Measurements from ENCODE around the gene MASTL.
A peak's percentile ranks its signal among the peaks of the same experiment; 100 is the strongest.
"Not testable (repeated sequence)": the region's sequence is repeated elsewhere in the genome, so short reads cannot be mapped to it uniquely, and the experiment has no call there.

Gene MASTL

DNA sequence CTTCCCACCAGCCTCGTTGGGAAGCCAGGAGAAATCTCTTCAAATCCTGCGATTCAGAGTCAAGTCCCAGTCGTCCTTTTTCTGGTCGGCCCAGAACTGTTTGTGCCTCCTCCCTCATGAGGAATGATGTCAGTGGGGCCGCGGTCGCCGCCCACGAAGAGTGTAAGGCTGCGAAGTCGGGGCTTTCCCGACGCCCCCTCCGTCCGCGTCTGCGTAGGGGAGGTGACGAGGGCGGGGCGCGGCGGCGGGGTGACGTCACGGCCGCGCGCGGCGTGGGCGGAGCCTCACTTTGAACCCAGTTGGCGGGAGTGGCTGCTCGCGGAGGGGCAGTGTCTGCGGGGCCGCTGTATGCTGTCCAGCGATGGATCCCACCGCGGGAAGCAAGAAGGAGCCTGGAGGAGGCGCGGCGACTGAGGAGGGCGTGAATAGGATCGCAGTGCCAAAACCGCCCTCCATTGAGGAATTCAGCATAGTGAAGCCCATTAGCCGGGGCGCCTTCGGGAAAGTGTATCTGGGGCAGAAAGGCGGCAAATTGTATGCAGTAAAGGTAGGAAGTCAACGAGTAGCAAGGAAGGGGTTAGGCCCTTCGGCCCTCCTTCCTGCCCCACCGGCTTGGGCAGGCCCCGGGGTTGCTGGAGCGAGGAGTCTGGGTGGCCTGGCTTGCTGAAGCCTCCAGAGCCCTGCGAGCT, at the start of gene MASTL:
MASTL (plus strand) TSS at position 287 of the 689 bp plus-strand sequence; CDS start at position 362, 75 bp downstream.
- peak; percentile 74 for DNase-seq

GRCh38 chr10:27108165-27108564, 47.0 kb upstream of the MASTL start:
- DNase-seq = no peak

GRCh38 chr10:27134371-27134770, 20.8 kb upstream of the MASTL start:
- no peak for DNase-seq

DNA sequence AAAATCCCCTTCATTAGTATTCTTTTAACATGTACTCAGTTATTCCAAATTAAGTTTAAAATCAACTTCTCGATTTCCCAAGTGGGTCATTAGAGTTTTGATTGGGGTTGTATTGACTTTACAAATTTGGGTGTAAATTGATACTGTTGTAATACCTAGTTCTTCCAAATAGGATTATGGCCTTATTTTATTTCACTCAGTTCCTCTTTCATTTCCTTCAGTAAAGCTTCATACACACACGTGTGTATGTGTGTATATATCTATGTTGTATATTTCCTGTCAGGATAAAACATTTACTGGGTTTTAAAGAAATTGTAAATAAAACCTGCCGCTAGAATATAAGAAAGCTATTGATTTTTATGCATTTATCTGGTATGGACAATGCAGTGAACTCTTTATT, 16.9 kb upstream of the MASTL start:
- DNase-seq = no peak

DNA sequence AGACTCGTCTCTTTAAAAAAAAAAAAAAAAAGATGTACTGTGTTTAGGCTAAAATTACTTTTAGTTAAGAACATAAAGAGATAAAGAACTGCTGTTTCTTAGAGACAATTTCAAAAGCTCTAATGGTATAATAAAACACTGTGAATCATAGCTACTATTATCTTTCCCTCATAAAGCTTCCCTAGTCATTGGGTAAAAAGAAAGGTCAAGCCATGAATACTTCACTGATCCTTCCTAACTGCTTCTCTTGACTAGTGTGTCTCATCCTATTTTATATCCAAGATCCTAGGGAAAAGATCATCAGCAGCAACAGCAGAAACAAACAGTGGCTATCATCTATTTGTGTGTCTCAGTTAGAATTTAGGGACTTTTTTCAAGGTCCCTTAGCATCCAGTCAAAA, 11.5 kb upstream of the MASTL start:
- no peak for DNase-seq

DNA sequence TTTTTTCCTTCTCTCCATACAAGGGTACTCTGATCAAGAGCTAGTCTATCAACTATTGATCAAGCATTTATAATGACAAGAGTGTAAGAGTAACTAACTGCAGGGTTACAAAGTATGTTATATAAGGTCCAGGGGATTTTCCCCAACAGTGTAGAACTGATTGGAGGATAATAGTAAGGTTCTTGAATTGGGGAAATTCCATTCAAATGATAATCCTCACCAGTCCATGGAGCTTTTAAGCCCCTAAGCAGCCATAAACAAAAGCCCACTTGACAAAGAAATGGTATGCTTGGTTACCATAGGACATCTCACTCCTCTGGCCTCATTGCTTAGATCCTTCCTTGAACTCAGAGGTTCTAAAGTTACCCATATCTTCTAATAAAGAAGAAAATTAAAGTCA, 9.2 kb upstream of the MASTL start:
- no peak for DNase-seq

- DNase-seq = no peak
These were observed 7.5 kb upstream of the MASTL start for GRCh38 chr10:27147701-27148100.

DNA sequence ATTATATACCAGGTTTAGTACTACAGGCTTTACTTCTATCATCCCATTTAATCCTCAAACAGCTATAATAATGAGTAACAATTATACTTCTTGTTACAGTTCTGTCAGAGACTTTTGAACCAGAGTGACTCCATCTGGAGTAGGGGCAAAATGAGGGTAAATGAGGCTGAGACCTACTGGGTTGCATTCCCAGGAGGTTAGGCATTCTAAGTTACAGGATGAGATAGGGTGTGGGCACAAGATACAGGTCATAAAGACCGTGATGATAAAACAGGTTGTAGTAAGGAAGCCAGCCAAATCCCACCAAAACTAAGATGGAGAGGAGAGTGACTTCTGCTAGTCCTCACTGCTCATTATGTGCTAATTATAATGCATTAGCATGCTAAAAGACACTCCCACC, 4.9 kb upstream of the MASTL start:
- no peak for DNase-seq

GRCh38 chr10:27152687-27153086, 2.5 kb upstream of the MASTL start:
- no peak for DNase-seq

DNA sequence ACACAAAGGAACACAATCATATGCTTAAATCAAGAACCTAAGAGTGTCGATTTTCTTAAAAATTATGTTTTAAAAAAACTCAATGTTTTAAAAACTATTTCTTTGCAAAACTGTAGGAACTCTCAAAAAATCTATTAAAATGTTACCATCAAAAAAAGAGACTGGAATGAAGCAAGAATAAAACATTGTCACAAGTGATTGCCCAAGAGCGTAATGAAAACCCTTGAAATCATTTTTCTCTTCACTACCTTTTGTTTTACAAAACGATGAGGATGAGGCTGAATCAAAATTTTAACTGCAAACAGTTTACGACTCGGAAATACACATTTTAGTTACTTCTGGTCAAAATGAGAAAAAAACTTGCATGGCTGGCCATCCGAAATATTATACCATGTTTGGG, 1.8 kb upstream of the MASTL start:
- DNase-seq = no peak

GRCh38 chr10:27153845-27154193, 1.3 kb upstream of the MASTL start:
- DNase-seq = no peak

DNA sequence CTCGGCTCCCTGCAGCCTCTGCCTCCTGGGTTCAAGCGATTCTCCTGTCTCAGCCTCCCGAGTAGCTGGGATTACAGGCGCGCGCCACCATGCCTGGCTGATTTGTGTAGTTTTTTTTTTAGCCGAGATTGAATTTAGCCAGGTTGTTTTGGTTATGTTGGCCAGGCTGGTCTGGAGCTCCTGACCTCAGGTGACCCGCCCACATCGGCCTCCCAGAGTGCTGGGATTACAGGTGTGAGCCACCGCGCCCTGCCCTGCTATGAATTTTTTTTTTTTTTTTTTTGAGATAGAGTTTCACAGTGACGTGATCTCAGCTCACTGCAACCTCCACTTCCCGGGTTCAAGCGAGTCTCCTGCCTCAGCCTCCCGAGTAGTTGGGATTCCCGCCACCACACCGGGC, 1.4 kb downstream of the MASTL start:
- DNase-seq = not testable (repeated sequence)

DNA sequence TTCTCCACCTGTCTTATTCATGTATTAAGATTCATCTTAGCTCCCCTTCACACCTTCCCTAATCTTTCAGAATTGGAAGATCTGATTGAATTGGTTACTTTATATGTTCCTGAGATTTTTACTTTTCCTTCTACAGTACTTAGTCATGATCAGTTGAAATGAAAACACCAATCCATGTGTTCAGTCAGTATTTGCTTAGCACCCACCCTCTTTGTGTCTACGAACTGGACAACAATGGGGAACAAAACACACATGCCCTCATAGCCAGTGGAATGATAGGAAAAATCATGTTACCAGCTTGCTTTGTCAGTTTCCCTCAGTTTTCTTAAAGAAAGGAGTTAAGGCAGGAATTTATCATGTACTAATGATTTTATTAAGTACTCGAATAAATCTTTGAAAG, 2.0 kb downstream of the MASTL start:
- no peak for DNase-seq

- no peak for DNase-seq
These were observed 3.3 kb downstream of the MASTL start for GRCh38 chr10:27158421-27158820.

- DNase-seq = no peak
These were observed 14.7 kb downstream of the MASTL start for GRCh38 chr10:27169849-27170248.

DNA sequence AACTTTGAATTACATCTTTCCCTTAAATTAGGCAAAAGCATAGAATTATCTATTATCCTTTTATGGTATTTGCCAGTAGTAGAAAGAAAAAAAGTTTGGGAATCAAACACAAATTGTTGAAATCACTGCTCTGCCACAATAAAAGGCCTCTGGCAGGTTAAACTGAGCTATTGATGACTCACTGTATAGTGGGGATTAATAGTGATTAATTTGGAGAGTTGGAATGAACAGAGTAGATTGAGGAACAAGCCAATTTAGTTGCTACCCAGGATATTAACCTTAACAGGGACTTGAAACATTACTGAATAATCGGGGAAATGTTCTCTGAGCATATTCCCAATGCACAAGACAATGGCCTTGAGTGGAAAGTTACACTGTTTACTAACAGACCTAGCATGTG, 33.1 kb downstream of the MASTL start:
- no peak for DNase-seq

DNA sequence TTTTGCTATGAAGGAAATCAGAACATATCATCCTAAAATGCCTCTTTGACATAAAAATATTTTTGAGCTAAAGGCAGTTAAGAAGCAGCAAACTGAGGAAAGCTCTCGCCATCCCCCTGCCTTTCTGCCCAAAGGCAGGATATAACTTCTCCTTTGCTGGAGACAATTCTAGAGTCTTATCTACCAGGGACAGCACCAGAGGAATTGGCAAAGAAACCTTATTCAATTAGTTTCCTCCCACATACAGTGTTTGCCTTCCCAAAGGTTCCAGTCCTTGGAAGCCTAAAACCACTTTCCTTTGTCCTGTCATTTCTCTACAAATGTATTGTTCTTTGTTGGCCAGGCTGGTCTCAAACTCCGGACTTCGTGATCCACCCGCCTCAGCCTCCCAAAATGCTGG, 33.7 kb downstream of the MASTL start:
- DNase-seq = no peak

DNA sequence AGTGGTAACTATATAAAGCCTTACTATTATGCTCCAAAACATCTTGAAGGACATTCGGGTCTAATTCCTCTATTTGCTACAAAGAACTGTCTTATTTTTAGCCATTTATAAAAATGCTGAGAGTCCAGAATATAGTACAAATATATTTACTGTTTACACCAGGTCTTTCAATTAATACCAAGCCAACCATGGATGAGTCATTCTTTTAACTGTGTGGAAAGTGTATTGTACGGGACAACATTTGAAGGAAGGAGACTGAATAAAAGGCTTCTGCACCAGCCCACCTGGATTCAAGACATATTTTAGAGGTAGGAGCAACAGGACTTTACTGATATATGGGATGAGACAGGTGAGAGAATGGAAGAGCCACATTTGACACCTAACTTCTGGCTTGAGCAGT, 35.4 kb downstream of the MASTL start:
- DNase-seq = no peak

- DNase-seq = no peak
These were observed 37.1 kb downstream of the MASTL start for GRCh38 chr10:27192284-27192683.

- no peak for DNase-seq
These were observed 42.9 kb downstream of the MASTL start for GRCh38 chr10:27197980-27198620.

GRCh38 chr10:27203806-27204205, 48.7 kb downstream of the MASTL start:
- no peak for DNase-seq

DNA sequence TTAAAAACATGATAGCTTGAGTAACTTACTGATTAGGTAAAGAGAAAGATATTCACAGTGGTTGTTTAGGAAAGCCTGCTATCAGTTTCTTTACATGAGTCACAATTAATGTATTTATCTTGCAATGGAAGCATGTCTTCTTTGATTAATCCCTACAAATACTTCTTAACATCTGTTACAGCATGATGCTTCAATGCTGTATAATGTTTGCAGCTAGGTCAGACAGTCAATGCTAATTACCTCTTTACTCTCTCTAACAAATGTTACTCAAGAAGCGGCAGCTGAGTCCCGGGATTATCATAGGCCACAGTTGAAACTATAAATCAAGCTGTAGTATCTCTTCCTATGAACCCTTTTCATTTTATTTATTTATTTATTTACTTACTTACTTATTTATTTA, 52.2 kb downstream of the MASTL start:
- DNase-seq = no peak

- DNase-seq = no peak
These were observed 68.8 kb downstream of the MASTL start for GRCh38 chr10:27223964-27224363.

- no peak for DNase-seq
These were observed 69.9 kb downstream of the MASTL start for GRCh38 chr10:27225011-27225590.

Measured in KG1 (cell line).